ENCODE data around the gene CAPN7. TPM values are rescaled to one million over a fixed set of nuclear protein-coding genes. Genes with fewer than 3 reads are reported as not detected.
A peak's percentile ranks its signal among the peaks of the same experiment; 100 is the strongest.

The CAPN7 gene
- total RNA-seq, 1 donor from 2014 or later, result 26.2 TPM

GRCh38 chr3:15228147-15228546, 22.1 kb downstream of the CAPN7 start:
- no peak for TF ChIP-seq CTCF (IDR thresholded peaks at IDR 0.05; ENCODE audit: borderline replicate concordance)
- no peak for DNase-seq
- Histone ChIP-seq H3K36me3 (peaks cover 91% of the 10 kb centered on the region), H3K27me3 (ENCODE audit: low read depth) (no peaks in the 10 kb centered on the region), H3K27ac (replicated peaks) (no peak overlapping the region), H3K4me3 (no peak overlapping the region), H3K4me1 (no peaks in the 10 kb centered on the region), H3K9me3 (replicated peaks) (no peaks in the 10 kb centered on the region)
- intact Hi-C loops (cut with micrococcal nuclease), result no loop called here

- Histone ChIP-seq H3K9me3 (replicated peaks) (no peaks in the 10 kb centered on the region), H3K4me3 (no peak overlapping the region), H3K27me3 (ENCODE audit: low read depth) (no peaks in the 10 kb centered on the region), H3K36me3 (peaks cover 91% of the 10 kb centered on the region), H3K4me1 (no peaks in the 10 kb centered on the region), H3K27ac (replicated peaks) (no peak overlapping the region)
- no peak for TF ChIP-seq CTCF (IDR thresholded peaks at IDR 0.05; ENCODE audit: borderline replicate concordance)
- no peak for DNase-seq
- intact Hi-C loops (cut with micrococcal nuclease), result no loop called here
These were observed 23.2 kb downstream of the CAPN7 start for GRCh38 chr3:15229262-15229661.

- intact Hi-C loops (cut with micrococcal nuclease), result no loop called here
- H3K27me3 ChIP-seq (ENCODE audit: low read depth), result no peaks in the 10 kb centered on the region
- H3K9me3 ChIP-seq (replicated peaks), result no peaks in the 10 kb centered on the region
- no peak overlapping the region for H3K27ac ChIP-seq (replicated peaks)
- no peak for DNase-seq
- TF ChIP-seq CTCF (IDR thresholded peaks at IDR 0.05; ENCODE audit: borderline replicate concordance), result peak; percentile 31
- H3K36me3 ChIP-seq, result peaks cover 95% of the 10 kb centered on the region
- H3K4me1 ChIP-seq, result peaks cover 5% of the 10 kb centered on the region
- no peak overlapping the region for H3K4me3 ChIP-seq
These were observed 35.3 kb downstream of the CAPN7 start for GRCh38 chr3:15241341-15241740.

- H3K4me1 ChIP-seq, result peaks cover 5% of the 10 kb centered on the region
- no peaks in the 10 kb centered on the region for H3K27me3 ChIP-seq (ENCODE audit: low read depth)
- no peak for TF ChIP-seq CTCF (IDR thresholded peaks at IDR 0.05; ENCODE audit: borderline replicate concordance)
- no peak overlapping the region for H3K4me3 ChIP-seq
- no peak overlapping the region for H3K27ac ChIP-seq (replicated peaks)
- DNase-seq, result no peak
- H3K36me3 ChIP-seq, result peaks cover 98% of the 10 kb centered on the region
- H3K9me3 ChIP-seq (replicated peaks), result no peaks in the 10 kb centered on the region
- intact Hi-C loops (cut with micrococcal nuclease), result no loop called here
These were observed 37.9 kb downstream of the CAPN7 start for GRCh38 chr3:15243822-15244482.

- Histone ChIP-seq H3K9me3 (replicated peaks) (no peaks in the 10 kb centered on the region), H3K4me1 (peaks cover 5% of the 10 kb centered on the region), H3K36me3 (peaks cover 99% of the 10 kb centered on the region), H3K4me3 (no peak overlapping the region), H3K27ac (replicated peaks) (no peak overlapping the region), H3K27me3 (ENCODE audit: low read depth) (no peaks in the 10 kb centered on the region)
- intact Hi-C loops (cut with micrococcal nuclease), result no loop called here
- TF ChIP-seq CTCF (IDR thresholded peaks at IDR 0.05; ENCODE audit: borderline replicate concordance), result no peak
- DNase-seq, result no peak
These were observed 40.1 kb downstream of the CAPN7 start for GRCh38 chr3:15246186-15246585.
